ENCODE results near the gene ARHGEF38.
"Not testable (repeated sequence)": the region's sequence is repeated elsewhere in the genome, so short reads cannot be mapped to it uniquely, and the experiment has no call there.

Gene ARHGEF38

DNA sequence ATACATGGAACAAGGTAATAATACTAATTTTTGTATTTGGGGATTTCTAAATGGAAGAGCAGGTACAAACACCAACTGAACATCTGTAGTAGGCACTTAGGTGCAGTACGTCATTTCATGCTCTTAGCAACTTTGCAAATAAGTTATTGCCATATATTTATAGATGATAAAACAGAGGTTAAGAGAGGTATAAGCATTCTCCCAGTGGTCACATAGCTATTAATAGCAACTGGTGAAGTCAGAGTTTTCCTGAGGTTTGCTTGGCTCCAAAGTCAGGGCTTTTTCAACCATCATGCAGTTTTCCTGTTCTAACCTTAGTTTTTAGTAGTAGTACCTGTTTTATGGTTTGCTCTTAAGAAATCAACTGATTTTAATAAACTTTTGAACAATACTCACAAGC, 10.9 kb downstream of the ARHGEF38 start:
- DNase-seq: no peak

DNA sequence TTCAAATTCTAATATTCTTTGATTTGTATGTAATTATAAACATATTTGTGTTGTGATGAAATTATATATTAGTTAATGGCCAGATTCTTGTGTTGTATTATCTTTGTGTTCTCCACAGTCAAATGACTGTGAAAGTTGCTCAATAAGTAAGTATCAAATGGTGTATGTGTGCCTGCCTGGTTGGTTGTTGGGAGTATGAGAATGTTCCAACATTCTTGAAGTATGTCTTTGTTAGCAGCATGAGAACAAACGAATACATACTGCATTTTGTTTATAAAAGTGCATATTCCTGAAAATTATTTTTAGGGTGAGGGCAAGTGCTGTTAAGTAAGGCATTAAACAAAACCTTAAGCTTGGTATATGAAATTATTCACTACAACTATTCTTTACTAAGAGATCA, 16.2 kb downstream of the ARHGEF38 start:
- no peak for DNase-seq

DNA sequence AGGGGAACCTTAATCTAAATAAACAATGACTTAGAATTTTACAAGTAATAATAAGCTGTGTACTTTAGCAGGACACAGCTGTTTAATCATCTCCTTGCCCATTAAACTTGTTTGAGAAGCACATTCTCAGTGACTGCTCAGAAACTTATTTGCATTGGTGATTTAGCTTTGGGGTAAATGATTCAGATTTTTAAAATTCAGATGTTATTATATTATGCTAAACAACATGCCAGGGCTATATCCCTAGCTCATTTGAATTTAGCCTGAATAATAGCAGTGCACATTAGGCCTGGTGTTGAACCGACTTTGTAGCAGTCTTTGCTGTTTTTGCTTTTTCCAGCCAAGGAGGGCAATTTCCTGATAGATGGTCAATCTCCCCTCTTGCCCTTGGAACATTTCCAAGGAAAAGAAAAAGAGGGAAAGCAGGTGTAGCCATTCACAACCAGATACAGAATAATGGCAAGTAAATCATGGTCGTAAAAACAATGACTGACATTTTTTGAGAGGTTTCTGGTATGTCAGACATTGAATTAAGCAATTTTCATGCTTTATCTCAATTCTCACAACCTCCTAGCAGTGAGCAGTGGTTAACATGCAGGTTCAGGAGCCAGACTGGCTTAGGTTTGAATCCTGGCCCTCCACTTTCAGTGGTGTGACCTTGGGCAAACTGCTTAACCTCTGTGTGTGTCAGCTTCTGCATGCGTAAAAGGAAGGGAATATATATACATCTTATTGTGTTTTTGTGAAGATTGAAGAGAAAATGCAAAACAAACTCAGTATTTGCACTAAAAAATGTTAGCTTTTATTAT, 16.8 kb downstream of the ARHGEF38 start:
- DNase-seq: peak in 2 of 3 experiments; percentile 11 to 82

DNA sequence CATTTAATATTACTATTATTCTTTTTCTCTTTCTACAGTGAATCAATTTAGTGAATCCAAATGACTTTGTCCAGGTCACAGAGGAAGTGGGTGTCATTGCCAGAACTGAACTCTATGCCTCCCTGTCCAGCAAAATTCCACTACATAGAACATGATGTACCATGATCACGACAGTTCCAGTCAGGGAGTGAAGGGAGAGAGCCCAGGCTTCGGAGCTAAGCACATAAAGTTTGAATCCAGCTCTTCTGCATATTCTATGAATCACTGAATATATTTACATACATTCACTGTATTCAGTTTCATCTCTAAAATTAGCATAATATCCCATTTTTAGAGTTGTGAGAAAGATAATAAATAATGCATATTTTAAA, 17.4 kb downstream of the ARHGEF38 start:
- no peak for DNase-seq

DNA sequence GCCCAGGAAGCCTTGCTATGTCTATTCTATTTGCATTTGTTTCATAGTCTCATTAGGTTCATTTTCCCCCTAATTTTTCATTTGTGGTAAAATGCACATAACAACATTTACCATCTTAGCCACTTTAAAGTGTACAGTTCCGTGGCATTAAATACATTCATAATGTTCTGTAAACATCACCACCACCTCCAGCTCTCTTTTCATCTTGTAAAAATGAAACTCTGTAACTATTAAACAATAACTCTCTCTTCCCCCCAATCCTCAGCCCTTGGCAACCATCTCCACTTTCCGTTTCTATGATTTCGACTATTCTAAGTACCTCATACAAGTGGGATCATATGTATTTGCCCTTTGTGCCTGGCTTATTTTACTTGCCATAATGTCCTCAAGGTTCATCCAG, 19.9 kb downstream of the ARHGEF38 start:
- peak in 1 of 3 experiments; percentile 8 for DNase-seq

DNA sequence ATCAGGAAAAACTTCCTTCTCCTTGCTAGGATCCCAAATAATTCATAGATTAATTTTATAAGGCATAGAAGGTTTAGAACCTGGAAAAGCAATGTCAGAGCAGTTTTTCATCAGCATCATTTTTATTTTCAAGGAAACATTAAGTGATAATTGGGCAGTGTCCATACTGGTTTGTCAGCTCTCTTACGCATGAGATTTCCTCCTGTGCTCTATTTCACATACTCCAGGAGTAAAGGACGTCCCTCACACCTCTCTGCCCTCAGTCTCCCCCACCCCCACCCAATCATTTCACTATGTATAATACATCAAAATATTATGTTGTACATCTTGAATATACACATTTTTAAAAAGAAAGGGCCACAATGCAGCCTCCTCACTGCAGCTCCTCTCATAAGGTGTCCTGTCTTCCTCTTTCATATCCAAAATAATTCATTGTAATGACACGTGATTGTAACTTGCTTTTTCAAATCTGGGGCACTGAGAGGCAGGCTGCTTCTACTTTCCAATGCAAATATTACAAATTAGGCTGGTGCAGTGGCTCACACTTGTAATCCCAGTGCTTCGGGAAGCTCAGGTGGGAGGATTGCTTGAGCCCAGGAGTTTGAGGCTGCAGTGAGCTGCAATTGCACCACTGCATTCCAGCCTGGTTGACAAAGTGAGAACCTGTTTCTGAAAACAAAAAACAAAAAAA, 34.4 kb downstream of the ARHGEF38 start:
- no peak for DNase-seq

DNA sequence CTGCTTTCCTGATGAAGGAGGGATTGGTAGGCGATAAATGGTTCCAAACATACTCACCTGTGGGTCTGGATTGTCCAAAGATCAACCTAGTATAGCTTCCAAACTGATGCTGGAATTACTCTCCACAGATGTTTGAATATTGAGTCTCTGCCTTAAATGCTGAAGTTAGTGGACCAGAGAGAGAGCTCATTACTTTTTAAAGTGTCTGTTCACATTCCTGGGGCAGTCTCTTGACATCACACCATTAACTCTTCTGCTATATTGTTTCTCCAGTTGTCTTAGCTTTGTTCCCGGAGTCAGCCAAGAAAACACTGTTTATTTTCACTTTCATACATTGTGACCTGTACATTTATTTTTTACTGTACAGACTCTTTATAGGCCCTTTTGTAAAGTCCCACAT, 35.4 kb downstream of the ARHGEF38 start:
- no peak for DNase-seq

DNA sequence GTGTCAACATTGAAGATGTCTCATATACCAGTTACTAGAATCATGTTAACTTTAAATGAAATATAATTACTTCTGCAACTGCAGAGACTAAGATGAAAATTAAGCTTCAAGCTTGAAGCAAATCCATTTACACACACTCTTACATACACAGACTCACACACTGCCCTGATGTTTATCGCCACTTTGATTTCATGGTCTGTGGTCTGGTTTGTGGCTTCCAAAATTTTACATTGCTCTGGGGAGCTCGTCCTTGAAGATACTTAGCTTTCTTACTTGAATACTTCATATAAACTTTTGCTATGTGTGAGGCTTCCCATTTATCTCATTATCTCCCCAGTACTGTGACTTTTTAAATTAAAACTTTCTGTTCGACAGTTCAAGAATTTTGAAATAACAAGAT, 35.8 kb downstream of the ARHGEF38 start:
- no peak for DNase-seq

DNA sequence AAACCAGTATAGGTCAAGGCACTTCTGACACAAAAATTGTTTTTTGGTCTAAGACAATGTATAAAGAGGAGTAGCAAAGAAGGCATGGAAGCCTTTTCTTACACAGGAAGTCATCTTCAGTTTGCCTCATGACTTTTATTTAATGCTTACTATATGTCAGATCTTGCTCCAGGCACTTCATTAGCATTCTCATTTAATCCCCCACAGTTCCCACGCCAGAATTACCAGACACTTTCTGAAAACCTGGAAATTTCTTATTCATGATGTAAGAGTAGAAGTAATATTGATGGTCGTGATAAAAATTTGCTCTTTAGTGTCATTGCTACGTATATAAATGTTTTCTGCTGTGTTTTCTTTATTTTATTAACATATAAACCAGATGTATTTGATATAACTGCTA, 39.2 kb downstream of the ARHGEF38 start:
- DNase-seq: no peak

DNA sequence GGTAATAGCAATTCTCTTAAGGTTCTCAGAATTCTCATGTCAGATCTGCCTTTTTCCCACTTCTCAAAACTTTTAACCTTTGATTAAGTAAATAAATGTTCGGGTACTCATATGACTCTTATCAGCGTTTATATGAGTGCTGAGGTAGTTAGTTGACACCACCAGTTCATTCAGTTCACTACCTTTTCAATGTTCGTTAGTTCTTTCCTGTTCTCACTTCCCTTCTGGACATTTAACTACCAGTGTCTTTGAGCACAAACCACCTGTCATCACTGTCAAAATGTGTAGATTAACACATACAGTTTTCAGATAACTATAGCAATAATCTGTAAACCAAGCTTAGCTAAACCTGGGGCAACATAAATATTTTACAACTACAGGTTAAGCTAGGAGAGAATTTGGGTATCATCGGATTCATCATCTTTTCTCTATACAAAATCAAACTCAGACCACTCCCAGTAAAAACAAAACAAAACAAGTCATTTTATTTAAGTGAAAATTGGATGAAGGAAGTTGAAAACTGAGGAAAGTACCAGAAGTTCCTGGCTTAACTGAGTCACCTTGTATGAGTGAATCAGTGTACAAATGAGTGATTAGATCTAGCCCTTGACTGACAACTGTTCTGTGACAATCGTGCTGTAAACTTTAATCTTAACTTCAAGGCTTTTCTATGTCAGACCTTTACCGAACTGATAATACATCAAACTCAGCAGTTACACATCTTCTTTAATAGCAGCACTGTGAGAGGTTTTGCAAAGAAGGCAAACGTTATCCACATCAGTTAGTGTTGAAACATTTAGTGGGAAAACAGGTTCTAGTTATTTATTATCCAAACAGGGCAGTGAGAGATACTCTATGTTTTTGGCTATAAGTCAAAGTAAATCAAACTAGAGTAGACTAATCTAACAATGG, 41.9 kb downstream of the ARHGEF38 start:
- DNase-seq: no peak

DNA sequence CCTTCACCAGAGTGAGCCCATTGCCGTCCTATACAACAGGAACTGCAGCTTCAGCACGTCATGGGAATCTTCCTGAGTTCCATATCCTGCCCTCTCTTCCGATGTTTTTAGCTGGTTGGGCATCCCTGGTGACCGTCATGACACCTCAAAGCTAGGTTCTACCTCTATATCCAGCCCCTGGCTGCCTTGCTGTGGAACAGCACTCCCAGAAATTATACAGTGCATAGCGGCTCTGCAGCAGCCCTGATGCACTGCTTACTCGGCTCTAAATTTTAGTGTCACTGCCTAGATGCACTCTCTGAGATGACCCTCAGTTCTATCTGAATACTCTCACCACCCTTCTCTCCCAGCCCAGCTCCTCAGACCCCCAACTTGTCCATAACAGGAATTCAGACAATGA, 44.3 kb downstream of the ARHGEF38 start:
- no peak for DNase-seq

DNA sequence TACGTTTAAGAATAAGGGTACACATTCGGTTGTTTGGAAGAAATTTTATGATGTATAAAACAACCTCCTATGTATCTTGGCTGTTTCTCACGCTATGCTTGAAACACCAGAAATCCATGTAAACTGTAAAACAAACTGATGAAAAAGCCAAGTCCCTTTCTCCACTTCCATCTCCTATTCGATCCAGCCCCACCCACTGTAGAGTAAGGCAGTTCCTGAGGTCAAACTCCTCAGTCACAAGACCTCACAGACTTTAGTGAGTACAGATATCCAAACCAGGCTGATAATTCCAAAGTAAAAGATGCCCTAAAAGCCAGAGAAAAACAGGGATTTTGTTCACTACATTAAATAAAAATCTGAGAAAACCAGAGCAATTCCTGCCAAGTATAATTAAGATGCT, 45.6 kb downstream of the ARHGEF38 start:
- DNase-seq: no peak

DNA sequence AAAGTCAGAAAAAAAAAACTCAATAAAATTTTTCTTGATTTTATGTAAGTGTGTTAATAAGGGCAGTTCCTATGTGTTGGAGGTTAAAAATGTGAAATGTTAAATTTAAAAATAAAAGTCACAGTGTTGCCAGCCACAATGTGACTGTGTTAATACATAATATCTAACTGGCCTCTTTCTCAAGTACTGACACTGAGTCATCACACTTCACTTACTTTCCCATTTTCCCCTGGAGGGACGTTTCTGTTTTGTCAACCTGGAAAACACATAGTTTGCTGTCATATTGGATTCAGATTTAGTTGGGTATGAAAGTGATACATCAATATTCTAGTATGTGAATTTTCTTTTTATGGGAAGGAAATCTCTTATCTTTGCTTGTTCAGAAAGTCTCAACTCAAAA, 46.4 kb downstream of the ARHGEF38 start:
- no peak for DNase-seq

DNA sequence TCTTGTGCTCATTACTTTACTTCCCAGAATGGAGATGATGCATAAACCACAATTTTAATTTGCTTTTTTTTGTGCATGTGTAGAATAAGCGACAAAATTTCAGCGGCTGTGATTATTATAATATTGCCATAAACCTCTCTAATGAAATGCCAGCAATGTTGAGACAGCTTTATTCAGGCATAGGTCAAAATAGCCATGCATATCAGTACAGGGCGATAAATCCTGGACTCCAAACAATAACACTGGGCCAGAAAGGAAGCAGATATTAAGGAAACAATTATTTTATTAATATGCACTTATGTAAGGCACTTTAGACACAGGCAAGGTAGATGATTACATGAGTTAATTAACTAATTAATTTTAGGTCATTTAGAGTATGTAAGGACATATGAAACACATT, 47.1 kb downstream of the ARHGEF38 start:
- DNase-seq: no peak

DNA sequence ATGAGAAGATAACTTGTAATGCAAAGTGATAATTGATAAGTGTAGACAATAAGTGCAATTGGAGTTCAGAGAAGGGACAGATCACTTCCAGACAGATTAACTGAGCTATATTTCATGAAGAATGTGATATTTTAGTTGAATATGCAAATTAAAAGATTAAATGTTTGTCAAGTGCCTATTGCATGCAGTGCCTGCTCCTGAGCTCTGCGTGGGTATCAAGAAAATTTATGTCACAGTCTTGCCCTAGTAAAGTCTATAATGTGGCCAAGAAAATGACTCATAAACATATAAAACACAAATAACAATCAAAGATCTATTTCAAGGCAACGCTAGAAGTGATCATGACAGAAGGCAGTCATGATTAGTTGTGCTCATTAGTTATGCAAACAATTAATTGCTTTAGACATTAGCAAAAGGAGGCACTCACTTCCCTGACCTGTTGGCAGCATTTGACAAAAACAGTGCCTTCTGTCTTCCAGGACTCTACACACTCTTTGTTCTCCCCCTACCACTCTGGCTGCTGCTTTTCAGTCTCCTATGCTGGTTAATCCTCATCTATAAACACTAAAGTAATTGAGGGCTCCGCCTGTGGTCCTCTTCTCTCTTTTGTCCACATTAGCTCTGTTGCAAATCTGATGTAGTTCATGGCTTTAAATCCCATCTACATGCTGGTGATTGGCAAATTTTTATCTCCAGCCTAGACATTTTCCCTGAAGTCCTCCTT, 47.7 kb downstream of the ARHGEF38 start:
- no peak for DNase-seq

DNA sequence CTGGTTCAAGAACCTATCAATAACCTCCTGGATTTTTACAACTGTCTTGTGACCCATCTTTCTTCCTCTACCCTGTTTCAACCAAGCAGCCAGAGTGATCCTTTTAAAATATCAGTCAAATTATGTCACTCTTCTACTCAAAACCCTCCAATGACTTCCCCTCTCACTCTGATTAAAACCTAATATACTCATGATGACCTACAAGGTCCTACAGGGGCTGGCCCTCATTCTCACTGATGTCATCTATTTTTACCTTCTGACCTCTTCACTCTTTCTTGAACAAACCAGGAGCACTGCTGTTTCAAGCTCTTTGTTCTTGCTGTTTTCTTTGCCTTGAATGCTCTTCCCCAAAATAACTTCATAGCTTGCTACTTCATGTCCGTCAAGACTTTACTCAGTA, 48.5 kb downstream of the ARHGEF38 start:
- DNase-seq: no peak

DNA sequence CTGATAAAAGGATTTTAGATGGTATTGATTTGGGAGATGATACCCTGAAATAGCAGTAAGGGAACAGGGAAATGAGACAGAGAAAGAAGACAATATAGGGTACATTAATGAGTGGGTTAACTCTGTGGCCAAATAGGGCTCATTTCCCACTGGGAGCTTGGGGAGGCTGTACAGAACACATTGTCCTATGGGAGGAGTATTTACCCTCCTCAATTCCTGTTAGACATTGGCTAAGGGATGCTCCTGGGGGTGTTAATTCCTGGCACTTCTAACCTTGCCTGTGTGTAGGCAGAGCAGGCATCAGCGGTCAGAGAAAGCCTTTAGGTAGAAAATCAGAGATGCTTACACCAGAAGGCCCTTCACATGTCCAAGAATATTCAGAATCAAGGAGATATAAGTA, 49.0 kb downstream of the ARHGEF38 start:
- no peak for DNase-seq

DNA sequence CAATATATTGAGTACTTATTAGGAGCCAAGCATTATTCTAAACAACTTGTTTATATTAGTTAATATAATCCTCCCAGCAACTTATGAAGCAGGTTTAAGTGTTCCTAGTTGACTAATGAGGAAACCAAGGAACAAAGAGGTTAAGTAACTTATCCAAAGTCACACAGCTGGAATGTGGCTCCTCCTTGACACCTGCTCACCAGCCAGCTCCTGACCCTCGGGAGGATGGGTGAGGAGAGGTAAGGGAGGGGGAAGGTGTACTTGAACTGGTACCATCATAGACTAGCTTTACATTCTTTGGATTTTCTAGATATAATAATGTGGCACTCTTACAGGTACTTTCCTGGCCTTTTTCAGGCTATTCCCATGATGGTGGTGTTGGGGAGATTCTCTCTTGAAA, 50.7 kb downstream of the ARHGEF38 start:
- DNase-seq: no peak

DNA sequence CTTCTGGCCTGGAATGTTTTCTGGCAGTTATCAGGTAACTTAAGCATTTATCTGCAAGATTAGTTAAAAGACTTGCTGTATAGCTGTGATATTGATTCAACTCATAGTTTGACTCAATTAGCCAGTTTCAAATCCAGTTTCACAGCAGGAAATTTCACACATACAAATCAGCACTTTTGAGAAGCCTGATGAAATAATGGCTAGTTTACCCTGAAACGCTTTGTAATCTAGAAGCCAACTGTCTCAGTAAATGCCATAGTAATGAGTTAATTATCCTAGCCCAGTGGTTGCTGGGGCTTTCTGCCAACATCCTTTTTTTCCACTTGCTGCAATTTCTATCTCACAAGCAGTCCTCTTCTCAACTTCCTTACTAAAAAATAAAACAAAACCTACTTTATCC, 53.1 kb downstream of the ARHGEF38 start:
- DNase-seq: peak in 2 of 3 experiments; percentile 14 to 69

DNA sequence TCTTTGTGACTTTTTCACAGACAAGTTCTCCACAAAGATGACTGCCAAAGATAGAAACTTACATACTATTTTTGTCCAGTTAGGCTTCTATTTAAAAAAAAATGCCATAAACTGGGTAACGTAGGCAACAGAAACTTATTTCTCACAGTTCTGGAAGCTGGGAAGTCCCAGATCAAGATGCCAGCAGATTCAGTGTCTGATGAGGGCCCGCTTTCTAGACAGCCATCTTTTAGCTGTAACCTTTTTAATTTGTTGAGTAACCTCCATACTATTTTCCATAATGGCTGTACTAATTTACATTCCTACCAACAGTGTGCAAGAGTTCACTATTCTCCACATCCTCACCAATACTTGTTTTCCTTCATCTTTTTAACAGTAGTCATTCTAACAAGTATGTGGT, 55.5 kb downstream of the ARHGEF38 start:
- DNase-seq: no peak

DNA sequence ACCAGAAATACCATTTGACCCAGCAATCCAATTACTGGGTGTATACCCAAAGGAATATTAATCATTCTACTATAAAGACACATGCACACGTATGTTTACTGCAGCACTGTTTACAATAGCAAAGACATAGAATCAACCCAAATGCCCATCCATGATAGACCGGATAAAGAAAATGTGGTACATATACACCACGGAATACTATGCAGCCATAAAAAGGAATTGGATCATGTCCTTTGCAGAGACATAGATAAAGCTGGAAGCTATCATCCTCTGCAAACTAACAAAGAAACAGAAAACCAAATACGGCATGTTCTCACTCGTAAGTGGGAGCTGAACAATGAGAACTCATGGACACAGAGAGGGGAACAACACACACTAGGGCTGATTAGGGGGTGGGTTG, 57.4 kb downstream of the ARHGEF38 start:
- DNase-seq: not testable (repeated sequence)

DNA sequence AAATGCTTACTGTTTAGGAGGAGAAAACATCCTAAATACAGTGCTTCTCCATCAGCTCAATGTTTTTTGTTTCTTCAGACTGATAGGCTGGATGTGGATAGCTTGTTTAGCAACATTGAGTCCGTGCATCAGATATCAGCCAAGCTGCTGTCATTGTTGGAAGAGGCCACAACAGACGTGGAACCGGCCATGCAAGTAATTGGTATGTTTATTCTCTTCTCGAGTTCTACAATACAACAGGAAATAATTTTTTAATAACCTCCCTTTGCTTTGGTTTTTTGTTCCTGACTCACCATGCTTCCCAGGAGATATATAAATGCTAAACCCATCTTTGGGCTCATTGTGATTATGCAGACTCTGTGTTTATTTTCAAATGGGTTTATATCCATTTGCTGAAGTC, 60.9 kb downstream of the ARHGEF38 start:
- DNase-seq: peak in 2 of 3 experiments; percentile 64 to 90
